Panc1 (cell line): Measurements from ENCODE around the gene BRD3. TPM values are rescaled to one million over a fixed set of nuclear protein-coding genes. Genes with fewer than 3 reads are reported as not detected.

Source experiments
- ATAC-seq: fragments of 200-7000 bp; cut with Tn5 transposase; 2 replicates; pipeline ENCODE4 v1.9.1; 2020; ENCODE audit warnings: mild to moderate bottlenecking, moderate library complexity
- BruUV-seq: library from RNA; stranded (reverse); fragments of 400-500 nt; replicated peaks from 2 replicates; lab custom pipeline; 2021; lab: Mats Ljungman, UMichigan
- CTCF ChIA-PET: fragments of 300-600 bp; sonication (Branson Sonifier 250); formaldehyde crosslinking; loops from one replicate; lab custom pipeline; 2022; ENCODE audit warnings: antibody characterized with exemption; lab: Charles Lee
- POLR2A ChIA-PET: fragments of 300-600 bp; sonication (Branson Sonifier 250); formaldehyde crosslinking; loops from one replicate; lab custom pipeline; 2022; ENCODE audit warnings: antibody characterized with exemption; lab: Charles Lee
- DNase-seq: peaks from one replicate; pipeline ENCODE4 v3.0.0-alpha.2; 2010; ENCODE audit warnings: low read depth, low spot score
- H3K27ac ChIP-seq: 2 replicates; pipeline ENCODE4 v1.5.1; 2011; ENCODE audit warnings: mild to moderate bottlenecking, low read length, inconsistent platforms
- H3K27me3 ChIP-seq: fragments of 200-500 bp; sonication (Bioruptor generic); 2 replicates; pipeline ENCODE4 v1.6.0; 2014; ENCODE audit warnings: low read length, inconsistent platforms; ENCODE audit not compliant: control insufficient read depth, insufficient read depth
- H3K36me3 ChIP-seq: fragments of 200-500 bp; sonication (Bioruptor generic); 2 replicates; pipeline ENCODE4 v1.5.1; 2014; ENCODE audit warnings: inconsistent platforms, mild to moderate bottlenecking, low read length, moderate library complexity; ENCODE audit not compliant: control insufficient read depth, insufficient read depth
- H3K4me1 ChIP-seq: 2 replicates; pipeline ENCODE4 v1.5.1; 2011; ENCODE audit warnings: inconsistent platforms, mild to moderate bottlenecking, low read length, moderate library complexity; ENCODE audit not compliant: control insufficient read depth, insufficient read depth
- H3K4me3 ChIP-seq, 2 experiments: 2 replicates each; pipeline ENCODE4 v1.5.1; 2011 to 2012; ENCODE audit warnings: low read depth in 2 of 2, low read length in 2 of 2, mild to moderate bottlenecking in 2 of 2, inconsistent platforms in 1 of 2, moderate library complexity in 1 of 2
- H3K9me3 ChIP-seq: fragments of 200-500 bp; sonication (Bioruptor generic); 2 replicates; pipeline ENCODE4 v1.5.1; 2014; ENCODE audit warnings: low read depth, mild to moderate bottlenecking, inconsistent platforms, low read length, moderate library complexity; ENCODE audit not compliant: control insufficient read depth, insufficient read depth
- CTCF ChIP-seq: fragments of 450-650 bp; IDR thresholded peaks from 2 replicates; pipeline ENCODE4 v1.5.1; 2017; ENCODE audit warnings: mild to moderate bottlenecking
- POLR2AphosphoS5 ChIP-seq: IDR thresholded peaks from 2 replicates; pipeline ENCODE4 v1.6.1; 2012; ENCODE audit warnings: mild to moderate bottlenecking, low read depth, low read length, moderate library complexity
- REST ChIP-seq, 2 experiments: IDR thresholded peaks; 2 replicates each; pipeline ENCODE4 v1.6.1; 2011 to 2012; ENCODE audit warnings: low read depth in 2 of 2, control low read depth in 1 of 2, low read length in 1 of 2, mild to moderate bottlenecking in 1 of 2, moderate library complexity in 1 of 2; ENCODE audit not compliant: insufficient read depth in 1 of 2
- SIN3A ChIP-seq: IDR thresholded peaks from 2 replicates; pipeline ENCODE4 v1.6.1; 2012; ENCODE audit warnings: low read depth, mild to moderate bottlenecking, low read length, moderate library complexity, borderline replicate concordance; ENCODE audit not compliant: insufficient read depth
- TCF7L2 ChIP-seq: IDR thresholded peaks from 2 replicates; pipeline ENCODE4 v1.6.1; 2011; ENCODE audit warnings: mild to moderate bottlenecking, low read depth, low read length, inconsistent platforms
- in situ Hi-C: cut with HindIII; loops from 2 replicates; pipeline ENCODE4 v1.10.0; 2016; ENCODE audit warnings: low sequenced_read_pairs, low pct_unique_long_range_greater_than_20kb
- intact Hi-C: fragments of 100-400 bp; cut with micrococcal nuclease; formaldehyde crosslinking; loops from one replicate; pipeline ENCODE4 v1.10.0; 2022; ENCODE audit not compliant: unreplicated experiment
- total RNA-seq: library from RNA; stranded (reverse); gene quantifications from one replicate; pipeline ENCODE4 v1.2.1, GENCODE V29; 2021; ENCODE audit not compliant: unreplicated experiment

The BRD3 gene
- total RNA-seq, 1 experiment from 2014 or later: 27.6 TPM

GRCh38 chr9:134056483-134057306 is 11.1 kb downstream of the BRD3 start:
- intact Hi-C loops: no loop called here
- no peaks in the 10 kb centered on the region for H3K27me3 ChIP-seq
- CTCF ChIA-PET: no interaction called here
- no peak for TF ChIP-seq TCF7L2
- TF ChIP-seq REST (IDR thresholded peaks at IDR 0.05; ENCODE audit: insufficient read depth in 1 of 2, low read depth in 2 of 2, low read length in 1 of 2): no peak
- TF ChIP-seq CTCF: no peak
- BruUV-seq: no TSS peak
- H3K4me1 ChIP-seq: peaks cover 2% of the 10 kb centered on the region; the same call in 1 of the 2 replicates
- in situ Hi-C loops: no loop called here
- POLR2A ChIA-PET: no interaction called here
- H3K9me3 ChIP-seq: no peaks in the 10 kb centered on the region
- H3K36me3 ChIP-seq: no peaks in the 10 kb centered on the region
- H3K4me3 ChIP-seq: no peak overlapping the region
- no peak for DNase-seq
- ATAC-seq: no peak
- H3K27ac ChIP-seq: no peak overlapping the region

- Histone ChIP-seq H3K9me3 (no peaks in the 10 kb centered on the region), H3K27ac (no peak overlapping the region), H3K4me1 (peaks cover 2% of the 10 kb centered on the region; the same call in 1 of the 2 replicates), H3K27me3 (no peaks in the 10 kb centered on the region), H3K36me3 (no peaks in the 10 kb centered on the region), H3K4me3 (no peak overlapping the region)
- in situ Hi-C loops (no loop called here), intact Hi-C loops (no loop called here)
- ATAC-seq: peak; percentile 51
- CTCF ChIA-PET: no interaction called here
- no TSS peak for BruUV-seq
- no peak for TF ChIP-seq REST (IDR thresholded peaks at IDR 0.05; ENCODE audit: insufficient read depth in 1 of 2, low read depth in 2 of 2, low read length in 1 of 2)
- no peak for TF ChIP-seq SIN3A
- no peak for TF ChIP-seq CTCF
- no peak for TF ChIP-seq POLR2AphosphoS5
- no peak for TF ChIP-seq TCF7L2
- POLR2A ChIA-PET: no interaction called here
- no peak for DNase-seq
These were observed 11.8 kb downstream of the BRD3 start for GRCh38 chr9:134055981-134056461.
